GM12878 (cell line): ENCODE results near the gene DIO3. TPM values are rescaled to one million over a fixed set of nuclear protein-coding genes. Genes with fewer than 3 reads are reported as not detected.

ENCODE experiments used
- ETV6 ChIP-seq, 2 experiments: fragments of 450-650 bp in 1 of 2; IDR thresholded peaks in 1 of 2; conservative IDR thresholded peaks in 1 of 2; 2 replicates each; pipeline ENCODE4 v1.6.1; 2014; ENCODE audit warnings: antibody characterized with exemption in 1 of 2, borderline replicate concordance in 1 of 2, low read depth in 1 of 2, mild to moderate bottlenecking in 1 of 2, moderate library complexity in 1 of 2
- HDGF ChIP-seq: fragments of 450-650 bp; IDR thresholded peaks from 2 replicates; pipeline ENCODE4 v1.6.1; 2016; ENCODE audit warnings: antibody characterized with exemption
- NR2F1 ChIP-seq: fragments of 450-650 bp; conservative IDR thresholded peaks from 2 replicates; pipeline ENCODE4 v1.6.1; 2017; ENCODE audit warnings: mild to moderate bottlenecking
- PAX8 ChIP-seq: fragments of 450-650 bp; IDR thresholded peaks from 2 replicates; pipeline ENCODE4 v1.6.1; 2017; ENCODE audit warnings: mild to moderate bottlenecking, moderate library complexity
- TAF1 ChIP-seq: IDR thresholded peaks from 2 replicates; pipeline ENCODE4 v1.6.1; 2011; ENCODE audit warnings: mild to moderate bottlenecking, low read depth, low read length, borderline replicate concordance
- TCF12 ChIP-seq: IDR thresholded peaks from 2 replicates; pipeline ENCODE4 v1.6.1; 2011; ENCODE audit warnings: low read depth, mild to moderate bottlenecking, low read length
- polyA plus RNA-seq, 11 experiments: library from polyadenylated mRNA; depleted of rRNA in 4 of 11; unstranded in 6 of 11; stranded (reverse) in 5 of 11; fragments of >200 nt; fragmentation: Nextera tagmentation in 4 of 11; fragmentation: Illumina TruSeq in 1 of 11; extraction: Ambion mirVana in 4 of 11; extraction: Trizol in 1 of 11; gene quantifications; 1 replicate in 1 of 11; 2 replicates in 10 of 11; pipeline versions ENCODE4 v1.2.1 to v1.2.3, GENCODE V29; 2011 to 2016; ENCODE audit warnings: inconsistent platforms in 2 of 11, missing spikeins in 2 of 11, low read depth in 1 of 11
- total RNA-seq, 4 experiments: library from RNA; depleted of rRNA in 3 of 4; stranded (reverse); fragments of >200 nt in 3 of 4; fragmentation: Illumina TruSeq in 1 of 4; extraction: Trizol in 1 of 4; gene quantifications; 2 replicates each; pipeline versions ENCODE4 v1.2.1 to v1.2.3, GENCODE V29; 2013 to 2021
- TF ChIP-seq, protein P1 (sequence below): IDR thresholded peaks from 2 replicates; pipeline ENCODE4 v1.6.1; 2011; ENCODE audit warnings: low read depth, low read length, improper control_type of control experiment, borderline replicate concordance
- TF ChIP-seq, protein P2 (sequence below): IDR thresholded peaks from 2 replicates; pipeline ENCODE4 v1.6.1; 2011; ENCODE audit warnings: mild to moderate bottlenecking, low read depth, low read length, moderate library complexity; ENCODE audit not compliant: insufficient replicate concordance
- TF ChIP-seq, protein P3 (sequence below): fragments of 450-650 bp; conservative IDR thresholded peaks from 2 replicates; pipeline ENCODE4 v1.6.1; 2017; ENCODE audit warnings: mild to moderate bottlenecking, moderate library complexity

DIO3 gene
- total and polyA plus RNA-seq, 10 of the 15 experiments (the other 5 are each of a cell fraction or from before 2014, with no cell fraction given): not detected

DNA sequence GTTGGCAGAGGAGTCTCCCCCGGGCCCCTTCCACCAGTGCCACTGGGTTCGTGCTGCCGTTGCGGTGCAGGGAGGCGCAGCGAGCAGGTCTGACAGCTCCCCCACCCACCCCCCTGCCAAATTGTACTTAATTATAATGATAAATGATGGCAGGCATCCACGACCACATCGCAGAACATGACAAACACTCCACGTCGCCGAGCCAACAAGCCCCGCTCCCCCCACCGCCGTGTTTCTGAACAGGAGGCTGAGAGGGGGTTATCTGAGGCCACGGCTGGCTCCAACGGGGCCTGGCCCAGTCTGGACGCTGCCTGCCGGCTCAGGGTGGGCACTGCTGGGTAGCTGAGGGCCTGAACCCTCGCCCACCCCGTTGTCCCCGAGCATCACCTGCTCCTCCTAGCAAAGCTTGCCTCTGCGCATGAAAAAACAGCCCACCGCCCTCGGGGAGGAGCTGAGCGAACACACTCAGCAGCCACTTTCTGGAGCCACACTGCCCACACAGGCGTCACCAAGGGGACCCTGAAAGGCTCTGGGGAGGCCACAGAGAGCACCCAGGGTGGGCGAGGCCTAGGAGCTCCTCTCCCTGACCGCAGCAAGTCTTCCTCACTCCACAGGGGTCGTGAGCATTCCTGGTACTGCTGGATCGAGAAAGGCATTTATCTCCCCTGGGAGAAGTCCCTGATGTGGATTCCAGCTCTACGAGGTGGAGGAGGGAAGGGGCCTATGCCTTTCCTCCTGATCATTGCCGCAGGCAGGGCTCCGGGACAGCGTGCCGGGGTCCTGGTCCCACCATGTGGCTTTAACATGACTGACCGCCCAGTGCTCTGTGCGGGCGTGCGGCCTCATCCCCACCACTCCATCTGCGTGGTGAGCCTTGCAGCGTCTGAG is 35.4 kb upstream of the DIO3 start (continued):
- TF ChIP-seq ETV6 (conservative IDR thresholded peaks at IDR 0.05 in 1 of 2, IDR thresholded peaks at IDR 0.05 in 1 of 2; ENCODE audit: borderline replicate concordance in 1 of 2, low read depth in 1 of 2) (no peak), NR2F1 (no peak), TAF1 (no peak), TCF12 (no peak), HDGF (no peak), PAX8 (no peak)
- TF ChIP-seq, protein P1, sequence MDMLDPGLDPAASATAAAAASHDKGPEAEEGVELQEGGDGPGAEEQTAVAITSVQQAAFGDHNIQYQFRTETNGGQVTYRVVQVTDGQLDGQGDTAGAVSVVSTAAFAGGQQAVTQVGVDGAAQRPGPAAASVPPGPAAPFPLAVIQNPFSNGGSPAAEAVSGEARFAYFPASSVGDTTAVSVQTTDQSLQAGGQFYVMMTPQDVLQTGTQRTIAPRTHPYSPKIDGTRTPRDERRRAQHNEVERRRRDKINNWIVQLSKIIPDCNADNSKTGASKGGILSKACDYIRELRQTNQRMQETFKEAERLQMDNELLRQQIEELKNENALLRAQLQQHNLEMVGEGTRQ: no peak
- TF ChIP-seq, protein P2, sequence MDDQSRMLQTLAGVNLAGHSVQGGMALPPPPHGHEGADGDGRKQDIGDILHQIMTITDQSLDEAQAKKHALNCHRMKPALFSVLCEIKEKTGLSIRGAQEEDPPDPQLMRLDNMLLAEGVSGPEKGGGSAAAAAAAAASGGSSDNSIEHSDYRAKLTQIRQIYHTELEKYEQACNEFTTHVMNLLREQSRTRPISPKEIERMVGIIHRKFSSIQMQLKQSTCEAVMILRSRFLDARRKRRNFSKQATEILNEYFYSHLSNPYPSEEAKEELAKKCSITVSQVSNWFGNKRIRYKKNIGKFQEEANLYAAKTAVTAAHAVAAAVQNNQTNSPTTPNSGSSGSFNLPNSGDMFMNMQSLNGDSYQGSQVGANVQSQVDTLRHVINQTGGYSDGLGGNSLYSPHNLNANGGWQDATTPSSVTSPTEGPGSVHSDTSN: no peak
- TF ChIP-seq, protein P3, sequence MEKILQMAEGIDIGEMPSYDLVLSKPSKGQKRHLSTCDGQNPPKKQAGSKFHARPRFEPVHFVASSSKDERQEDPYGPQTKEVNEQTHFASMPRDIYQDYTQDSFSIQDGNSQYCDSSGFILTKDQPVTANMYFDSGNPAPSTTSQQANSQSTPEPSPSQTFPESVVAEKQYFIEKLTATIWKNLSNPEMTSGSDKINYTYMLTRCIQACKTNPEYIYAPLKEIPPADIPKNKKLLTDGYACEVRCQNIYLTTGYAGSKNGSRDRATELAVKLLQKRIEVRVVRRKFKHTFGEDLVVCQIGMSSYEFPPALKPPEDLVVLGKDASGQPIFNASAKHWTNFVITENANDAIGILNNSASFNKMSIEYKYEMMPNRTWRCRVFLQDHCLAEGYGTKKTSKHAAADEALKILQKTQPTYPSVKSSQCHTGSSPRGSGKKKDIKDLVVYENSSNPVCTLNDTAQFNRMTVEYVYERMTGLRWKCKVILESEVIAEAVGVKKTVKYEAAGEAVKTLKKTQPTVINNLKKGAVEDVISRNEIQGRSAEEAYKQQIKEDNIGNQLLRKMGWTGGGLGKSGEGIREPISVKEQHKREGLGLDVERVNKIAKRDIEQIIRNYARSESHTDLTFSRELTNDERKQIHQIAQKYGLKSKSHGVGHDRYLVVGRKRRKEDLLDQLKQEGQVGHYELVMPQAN: no peak
